GM06990 (cell line): ENCODE data around the gene CCDC178.

Source experiments
- DNase-seq: peaks from one replicate; pipeline ENCODE4 v3.0.0-alpha.2; 2011; ENCODE audit not compliant: insufficient read length; ENCODE audit errors: extremely low read depth
- H3K27me3 ChIP-seq: replicated peaks from 2 replicates; pipeline ENCODE4 v1.6.0; 2011; ENCODE audit warnings: low read length; ENCODE audit not compliant: control insufficient read depth, insufficient read depth
- H3K36me3 ChIP-seq: 2 replicates; pipeline ENCODE4 v1.5.1; 2011; ENCODE audit warnings: low read length; ENCODE audit not compliant: control insufficient read depth, insufficient read depth
- H3K4me3 ChIP-seq: replicated peaks from 2 replicates; pipeline ENCODE4 v1.5.1; 2011; ENCODE audit warnings: low read depth, mild to moderate bottlenecking, control low read depth, low read length
- CTCF ChIP-seq: IDR thresholded peaks from 2 replicates; pipeline ENCODE4 v1.5.1; 2011; ENCODE audit warnings: low read length, control low read depth, mild to moderate bottlenecking, inconsistent platforms; ENCODE audit not compliant: insufficient read depth, poor library complexity, severe bottlenecking

CCDC178 gene

GRCh38 chr18:33467531-33467930 lies 27.0 kb upstream of the CCDC178 start:
- H3K27me3 ChIP-seq = no peaks in the 10 kb centered on the region
- DNase-seq = no peak
- no peaks in the 10 kb centered on the region for H3K36me3 ChIP-seq
- TF ChIP-seq CTCF = no peak
- no peak overlapping the region for H3K4me3 ChIP-seq

- no peaks in the 10 kb centered on the region for H3K36me3 ChIP-seq
- TF ChIP-seq CTCF = no peak
- no peaks in the 10 kb centered on the region for H3K27me3 ChIP-seq
- DNase-seq = no peak
- no peak overlapping the region for H3K4me3 ChIP-seq
These were observed 26.3 kb upstream of the CCDC178 start for GRCh38 chr18:33466822-33467221.

- no peak for TF ChIP-seq CTCF
- Histone ChIP-seq H3K4me3 (no peak overlapping the region), H3K27me3 (no peaks in the 10 kb centered on the region), H3K36me3 (no peaks in the 10 kb centered on the region)
- DNase-seq = no peak
These were observed 20.2 kb upstream of the CCDC178 start for GRCh38 chr18:33460681-33461080.

- no peak for TF ChIP-seq CTCF
These were observed 19.1 kb upstream of the CCDC178 start for GRCh38 chr18:33459612-33460011.

GRCh38 chr18:33446604-33447003 lies 6.1 kb upstream of the CCDC178 start:
- no peaks in the 10 kb centered on the region for H3K27me3 ChIP-seq
- TF ChIP-seq CTCF = no peak
- no peak overlapping the region for H3K4me3 ChIP-seq
- H3K36me3 ChIP-seq = no peaks in the 10 kb centered on the region
- DNase-seq = no peak

More at GRCh38 chr18:33459612-33460011, 19.1 kb upstream of the CCDC178 start:
- no peak overlapping the region for H3K4me3 ChIP-seq
- DNase-seq = no peak
- H3K27me3 ChIP-seq = no peaks in the 10 kb centered on the region
- no peaks in the 10 kb centered on the region for H3K36me3 ChIP-seq

GRCh38 chr18:33444709-33445108 lies 4.2 kb upstream of the CCDC178 start:
- no peaks in the 10 kb centered on the region; the same call in 1 of the 2 replicates for H3K27me3 ChIP-seq
- TF ChIP-seq CTCF = no peak
- no peaks in the 10 kb centered on the region for H3K36me3 ChIP-seq
- no peak for DNase-seq
- H3K4me3 ChIP-seq = no peak overlapping the region
